ENCODE measurements around the gene SNRPA.
"Not testable (repeated sequence)": the region's sequence is repeated elsewhere in the genome, so short reads cannot be mapped to it uniquely, and the experiment has no call there.

Gene SNRPA

DNA sequence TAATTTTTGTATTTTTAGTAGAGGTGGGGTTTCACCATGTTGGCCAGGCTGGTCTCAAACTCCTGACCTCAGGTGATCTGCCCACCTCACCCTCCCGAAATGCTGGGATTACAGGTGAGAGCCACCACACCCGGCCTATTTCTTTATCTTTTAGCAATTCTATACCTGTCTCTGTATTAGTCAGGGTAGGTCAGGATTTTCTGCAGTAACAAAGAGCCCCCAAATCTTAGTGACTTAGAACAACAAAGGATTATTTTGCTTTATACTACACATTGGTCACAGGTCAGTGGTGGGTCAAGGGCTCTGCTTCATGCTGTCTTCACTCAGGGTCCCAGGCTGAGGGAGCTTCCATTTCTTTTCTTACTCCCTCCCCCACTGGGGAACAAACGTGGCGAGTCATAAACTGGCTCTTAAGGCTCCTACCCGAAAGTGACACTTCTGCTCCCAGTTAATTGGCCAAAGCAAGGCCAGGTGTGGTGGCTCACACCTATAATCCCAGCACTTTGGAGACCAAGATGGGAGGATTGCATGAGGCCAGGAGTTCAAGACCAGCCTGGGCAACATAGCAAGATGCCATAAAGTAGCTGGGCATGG, 27.2 kb upstream of the SNRPA start:
- no peak for TF ChIP-seq TAF1 (IDR thresholded peaks at IDR 0.05; ENCODE audit: borderline replicate concordance, low read depth, low read length)
- TF ChIP-seq POLR2A (IDR thresholded peaks at IDR 0.05; ENCODE audit: low read depth, low read length), result no peak
- no peak for TF ChIP-seq POLR2AphosphoS5 (IDR thresholded peaks at IDR 0.05; ENCODE audit: low read depth, low read length)
- DNase-seq (ENCODE audit: insufficient read length) (no peak), FAIRE-seq (no peak)

DNA sequence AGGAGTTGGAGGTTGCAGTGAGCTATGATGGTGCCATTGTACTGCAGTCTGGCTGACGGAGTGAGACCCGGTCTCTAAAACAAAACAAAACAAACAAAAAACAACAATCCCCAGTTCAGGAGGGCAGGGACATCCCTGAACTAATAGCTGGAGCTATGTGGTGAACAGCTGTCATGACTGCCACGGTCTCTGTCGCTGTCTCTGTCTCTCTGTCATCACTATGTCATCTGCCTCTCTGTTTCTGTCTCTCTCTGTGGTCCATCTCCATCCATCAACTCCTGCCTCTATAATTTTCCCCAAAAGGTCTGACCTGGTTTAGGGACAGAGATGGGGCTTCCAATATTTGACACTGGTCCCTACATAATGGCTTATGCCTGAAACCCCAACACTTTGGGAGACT, 26.7 kb upstream of the SNRPA start:
- FAIRE-seq, result no peak
- TF ChIP-seq TAF1 (IDR thresholded peaks at IDR 0.05; ENCODE audit: borderline replicate concordance, low read depth, low read length) (no peak), POLR2AphosphoS5 (IDR thresholded peaks at IDR 0.05; ENCODE audit: low read depth, low read length) (no peak), POLR2A (IDR thresholded peaks at IDR 0.05; ENCODE audit: low read depth, low read length) (no peak)
- no peak for DNase-seq (ENCODE audit: insufficient read length)

DNA sequence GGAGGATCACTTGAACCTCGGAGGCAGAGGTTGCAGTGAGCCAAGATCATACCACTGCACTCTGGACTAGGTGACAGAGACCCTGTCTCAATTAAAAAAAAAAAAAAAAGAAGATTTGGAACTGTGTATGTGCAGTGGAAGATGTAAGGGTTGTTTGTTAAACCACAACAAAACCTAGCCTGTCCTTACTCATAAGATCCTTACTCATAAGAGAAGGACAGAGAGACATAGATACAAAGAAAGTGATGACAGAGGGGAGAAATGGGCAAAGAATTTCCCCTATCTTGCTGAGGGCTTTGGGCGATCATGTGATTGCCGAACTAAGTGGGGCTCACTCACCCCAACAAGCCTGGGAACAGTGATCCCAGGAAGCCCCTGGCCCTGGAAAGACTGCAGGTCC, 26.1 kb upstream of the SNRPA start:
- TF ChIP-seq POLR2A (IDR thresholded peaks at IDR 0.05; ENCODE audit: low read depth, low read length), result no peak
- no peak for TF ChIP-seq POLR2AphosphoS5 (IDR thresholded peaks at IDR 0.05; ENCODE audit: low read depth, low read length)
- TF ChIP-seq TAF1 (IDR thresholded peaks at IDR 0.05; ENCODE audit: borderline replicate concordance, low read depth, low read length), result no peak
- FAIRE-seq (no peak), DNase-seq (ENCODE audit: insufficient read length) (no peak)

DNA sequence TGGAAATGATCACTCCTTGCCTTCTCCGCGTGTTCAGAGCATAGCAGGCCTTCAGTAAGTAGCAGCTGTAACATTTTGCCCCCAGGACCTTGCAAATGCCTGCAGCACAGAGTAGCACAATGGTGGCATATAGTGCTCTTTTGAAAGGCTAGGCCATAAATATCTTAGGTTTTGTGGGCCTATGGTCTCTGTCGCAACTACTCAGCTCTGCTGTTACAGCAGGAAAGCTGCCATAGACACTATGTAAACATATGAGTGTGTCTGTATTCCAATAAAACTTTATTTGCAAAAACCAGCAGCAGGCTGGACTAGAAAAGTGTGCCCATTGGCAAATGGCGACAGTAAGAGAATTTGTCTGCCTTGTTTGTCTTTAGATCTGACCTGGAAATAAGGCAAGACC, 24.7 kb upstream of the SNRPA start:
- FAIRE-seq (no peak), DNase-seq (ENCODE audit: insufficient read length) (no peak)
- TF ChIP-seq POLR2A (IDR thresholded peaks at IDR 0.05; ENCODE audit: low read depth, low read length) (no peak), POLR2AphosphoS5 (IDR thresholded peaks at IDR 0.05; ENCODE audit: low read depth, low read length) (no peak), TAF1 (IDR thresholded peaks at IDR 0.05; ENCODE audit: borderline replicate concordance, low read depth, low read length) (no peak)

DNA sequence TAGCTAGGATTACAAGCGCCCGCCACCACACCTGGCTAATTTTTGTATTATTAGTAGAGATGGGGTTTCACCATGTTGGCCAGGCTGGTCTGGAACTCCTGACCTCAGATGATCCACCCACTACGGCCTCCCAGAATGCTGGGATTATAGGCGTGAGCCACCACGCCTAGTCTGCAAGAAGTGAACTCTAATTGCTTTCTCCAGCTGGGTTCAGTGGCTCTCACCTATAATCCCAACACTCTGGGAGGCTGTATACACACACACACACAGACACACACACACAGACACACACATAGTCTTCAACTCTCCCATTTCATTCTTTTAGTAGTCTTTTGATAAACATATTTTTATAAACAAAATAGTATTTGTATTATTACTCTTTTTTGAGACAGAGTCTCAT, 20.9 kb upstream of the SNRPA start:
- not testable (repeated sequence) for DNase-seq (ENCODE audit: insufficient read length); FAIRE-seq

DNA sequence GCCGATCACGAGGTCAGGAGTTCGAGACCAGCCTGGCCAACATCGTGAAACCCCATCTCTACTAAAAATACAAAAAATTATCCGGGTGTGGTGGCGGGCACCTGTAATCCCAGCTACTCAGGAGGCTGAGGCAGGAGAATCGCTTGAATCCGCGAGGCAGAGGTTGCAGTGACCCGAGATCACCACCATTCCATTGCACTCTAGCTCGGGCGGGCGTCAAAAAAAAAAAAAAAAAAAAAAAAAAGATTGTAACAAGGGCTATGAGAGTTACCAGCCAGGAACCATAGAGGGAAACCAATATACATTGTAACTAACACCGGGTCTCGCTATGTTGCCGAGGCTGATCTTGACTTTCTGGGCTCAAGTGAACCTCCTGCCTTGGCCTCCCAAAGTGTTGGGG, 18.7 kb upstream of the SNRPA start:
- not testable (repeated sequence) for FAIRE-seq; DNase-seq (ENCODE audit: insufficient read length)

DNA sequence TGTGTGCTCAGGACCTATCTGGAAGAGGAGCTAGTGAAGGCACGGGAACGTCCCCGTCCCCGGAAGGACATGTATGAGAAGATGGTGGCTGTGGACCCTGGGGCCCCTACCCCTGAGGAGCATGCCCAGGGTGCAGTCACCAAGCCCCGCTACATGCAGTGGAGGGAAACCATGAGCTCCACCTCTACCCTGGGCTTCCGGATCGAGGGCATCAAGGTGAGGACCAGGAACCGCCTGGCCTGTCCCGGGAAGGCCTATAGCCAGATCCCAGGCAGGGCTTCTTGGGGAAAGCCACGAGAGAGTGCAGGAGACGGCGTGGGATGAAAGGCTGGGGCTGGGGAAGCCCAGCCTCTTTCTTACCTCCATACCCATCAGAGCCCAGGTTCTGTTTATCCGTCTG, 17.9 kb upstream of the SNRPA start:
- DNase-seq (ENCODE audit: insufficient read length), result no peak
- TF ChIP-seq TAF1 (IDR thresholded peaks at IDR 0.05; ENCODE audit: borderline replicate concordance, low read depth, low read length) (no peak), POLR2A (IDR thresholded peaks at IDR 0.05; ENCODE audit: low read depth, low read length) (no peak), POLR2AphosphoS5 (IDR thresholded peaks at IDR 0.05; ENCODE audit: low read depth, low read length) (no peak)
- FAIRE-seq, result no peak

DNA sequence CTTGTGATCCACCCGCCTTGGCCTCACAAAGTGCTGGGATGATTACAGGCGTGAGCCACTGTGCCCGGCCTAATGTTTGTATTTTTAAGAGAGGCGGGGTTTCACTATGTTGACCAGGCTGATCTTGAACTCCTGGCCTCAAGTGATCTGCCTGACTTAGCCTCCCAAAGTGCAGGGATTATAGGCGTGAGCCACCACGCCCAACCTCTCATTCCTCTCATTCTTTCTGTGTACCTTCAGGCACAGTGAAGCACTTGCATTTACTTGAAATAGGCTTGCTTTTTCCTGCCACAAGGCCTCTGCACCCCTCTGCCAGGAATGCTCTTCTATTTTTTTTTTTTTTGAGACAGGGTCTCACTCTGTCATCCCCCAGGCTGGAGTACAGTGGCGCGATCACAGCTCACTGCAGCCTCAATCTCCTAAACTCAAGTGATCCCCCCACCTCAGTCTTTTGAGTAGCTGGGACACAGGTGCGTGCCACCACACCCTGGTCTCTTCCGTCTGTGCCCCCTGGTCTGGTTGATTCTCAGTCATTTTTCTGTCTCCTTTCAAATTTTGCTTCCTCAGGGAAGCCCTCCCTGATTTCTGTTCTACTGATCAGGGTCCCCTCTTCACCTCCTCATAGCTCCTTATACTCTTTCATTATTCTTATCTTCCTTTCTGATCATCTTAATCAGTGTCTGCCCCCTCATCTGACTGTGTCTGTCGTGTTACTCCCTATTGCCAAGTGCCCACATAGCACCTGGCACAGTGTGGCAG, 15.8 kb upstream of the SNRPA start:
- DNase-seq (ENCODE audit: insufficient read length) (no peak), FAIRE-seq (no peak)
- TF ChIP-seq POLR2A (IDR thresholded peaks at IDR 0.05; ENCODE audit: low read depth, low read length) (no peak), POLR2AphosphoS5 (IDR thresholded peaks at IDR 0.05; ENCODE audit: low read depth, low read length) (no peak), TAF1 (IDR thresholded peaks at IDR 0.05; ENCODE audit: borderline replicate concordance, low read depth, low read length) (no peak)

DNA sequence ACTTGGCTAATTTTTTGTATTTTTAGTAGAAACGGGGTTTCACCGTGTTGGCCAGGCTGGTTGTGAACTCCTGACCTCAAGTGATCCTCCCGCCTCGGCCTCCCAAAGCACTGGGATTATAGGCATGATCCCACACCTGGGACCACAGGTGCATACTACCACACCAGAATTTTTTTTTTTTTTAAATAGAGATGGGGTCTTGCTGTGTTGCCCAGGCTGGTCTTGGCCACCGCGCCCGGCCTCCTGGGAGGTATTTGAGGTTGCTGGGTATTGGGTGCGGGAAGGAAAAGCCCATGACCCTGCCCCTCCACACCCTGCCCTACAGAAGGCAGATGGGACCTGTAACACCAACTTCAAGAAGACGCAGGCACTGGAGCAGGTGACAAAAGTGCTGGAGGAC, 14.3 kb upstream of the SNRPA start:
- TF ChIP-seq POLR2AphosphoS5 (IDR thresholded peaks at IDR 0.05; ENCODE audit: low read depth, low read length) (no peak), TAF1 (IDR thresholded peaks at IDR 0.05; ENCODE audit: borderline replicate concordance, low read depth, low read length) (no peak), POLR2A (IDR thresholded peaks at IDR 0.05; ENCODE audit: low read depth, low read length) (no peak)
- FAIRE-seq, result no peak
- DNase-seq (ENCODE audit: insufficient read length), result no peak

DNA sequence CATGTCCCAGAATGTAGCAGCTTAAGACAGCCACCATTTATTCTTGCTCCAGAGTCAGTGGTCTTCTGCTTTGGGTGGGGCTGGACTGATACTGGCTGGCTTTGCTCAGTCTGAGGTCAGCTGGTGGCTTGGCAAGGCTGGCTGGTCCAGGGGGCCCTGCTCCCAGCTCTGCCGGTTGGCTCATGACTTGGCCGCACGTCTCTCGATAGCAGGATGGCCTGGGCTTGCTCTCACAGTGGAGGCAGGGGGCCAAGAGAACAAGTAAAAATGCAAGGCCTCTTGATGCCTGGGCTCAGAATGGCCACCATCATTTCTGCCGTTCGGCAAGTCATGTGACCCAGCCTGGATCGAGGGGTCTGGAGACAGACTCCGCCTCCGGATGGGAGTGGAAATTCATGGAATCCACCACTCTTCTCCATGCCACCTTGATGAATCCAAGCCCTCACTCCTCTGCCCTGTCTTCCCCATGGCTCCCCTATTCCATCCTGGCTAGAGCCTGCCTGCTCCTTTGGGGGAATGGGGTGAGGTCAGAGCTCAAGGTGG, 13.8 kb upstream of the SNRPA start:
- FAIRE-seq (no peak), DNase-seq (ENCODE audit: insufficient read length) (no peak)
- no peak for TF ChIP-seq POLR2AphosphoS5 (IDR thresholded peaks at IDR 0.05; ENCODE audit: low read depth, low read length)
- TF ChIP-seq POLR2A (IDR thresholded peaks at IDR 0.05; ENCODE audit: low read depth, low read length), result no peak
- TF ChIP-seq TAF1 (IDR thresholded peaks at IDR 0.05; ENCODE audit: borderline replicate concordance, low read depth, low read length), result no peak

DNA sequence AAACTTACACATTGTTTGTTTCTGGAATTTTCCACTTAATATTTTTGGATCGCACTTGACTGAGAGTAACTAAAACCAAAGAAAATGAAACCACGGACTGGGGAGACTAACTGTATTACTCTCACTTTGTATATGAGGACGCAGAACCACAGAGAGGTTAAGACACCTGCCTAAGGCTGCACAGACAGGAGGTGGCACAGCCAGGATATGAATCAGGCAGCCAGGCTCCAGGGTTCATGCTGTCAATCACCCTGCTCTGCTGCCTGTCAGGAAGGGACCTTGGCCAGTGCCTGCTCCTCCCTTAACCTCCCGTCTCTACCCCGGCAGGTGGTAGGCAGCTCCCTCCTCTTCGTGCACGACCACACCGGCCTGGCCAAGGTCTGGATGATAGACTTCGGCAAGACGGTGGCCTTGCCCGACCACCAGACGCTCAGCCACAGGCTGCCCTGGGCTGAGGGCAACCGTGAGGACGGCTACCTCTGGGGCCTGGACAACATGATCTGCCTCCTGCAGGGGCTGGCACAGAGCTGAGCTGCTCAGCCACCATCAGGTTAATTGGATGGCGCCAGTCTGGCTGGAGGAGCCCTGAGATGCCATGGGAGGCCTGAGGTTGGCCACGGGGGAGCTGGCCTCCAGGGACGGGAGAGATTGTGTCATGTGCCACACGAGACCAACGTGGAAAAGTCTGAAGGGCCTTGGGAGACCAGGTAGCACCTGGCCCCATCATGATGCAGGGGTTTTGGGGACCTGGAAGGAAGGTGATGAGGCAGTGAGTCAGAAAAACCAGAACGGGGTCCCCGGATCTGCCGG, 11.8 kb upstream of the SNRPA start:
- no peak for FAIRE-seq
- TF ChIP-seq POLR2AphosphoS5 (IDR thresholded peaks at IDR 0.05; ENCODE audit: low read depth, low read length), result no peak
- TF ChIP-seq TAF1 (IDR thresholded peaks at IDR 0.05; ENCODE audit: borderline replicate concordance, low read depth, low read length), result no peak
- no peak for TF ChIP-seq POLR2A (IDR thresholded peaks at IDR 0.05; ENCODE audit: low read depth, low read length)

More for the DNA sequence above, 11.8 kb upstream of the SNRPA start:
- no peak for DNase-seq (ENCODE audit: insufficient read length)
